OCI-M2 (cell line): ENCODE results near the gene DLL1.

Experiments
- DNase-seq: peaks from one replicate; lab custom pipeline; 2025; ENCODE audit not compliant: unreplicated experiment; lab: John Stamatoyannopoulos, UW

DLL1 gene

DNA sequence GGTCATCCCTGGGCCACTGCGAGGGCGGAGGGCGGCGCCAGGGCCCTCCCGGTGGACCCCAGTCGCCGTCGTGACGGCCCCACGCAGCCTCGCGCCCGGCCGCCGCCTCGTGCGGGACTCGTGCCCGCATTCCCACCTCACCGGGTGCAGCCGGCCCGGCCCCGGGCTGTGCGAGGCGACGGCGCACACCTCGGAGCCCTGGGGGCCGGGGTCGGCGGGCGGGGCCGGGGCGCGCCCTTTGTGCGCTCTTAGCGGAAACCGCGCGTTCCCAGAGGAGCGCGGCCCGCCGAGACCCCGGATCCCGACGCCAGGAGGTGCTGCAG, 5.5 kb upstream of the DLL1 start:
- DNase-seq: no peak

DNA sequence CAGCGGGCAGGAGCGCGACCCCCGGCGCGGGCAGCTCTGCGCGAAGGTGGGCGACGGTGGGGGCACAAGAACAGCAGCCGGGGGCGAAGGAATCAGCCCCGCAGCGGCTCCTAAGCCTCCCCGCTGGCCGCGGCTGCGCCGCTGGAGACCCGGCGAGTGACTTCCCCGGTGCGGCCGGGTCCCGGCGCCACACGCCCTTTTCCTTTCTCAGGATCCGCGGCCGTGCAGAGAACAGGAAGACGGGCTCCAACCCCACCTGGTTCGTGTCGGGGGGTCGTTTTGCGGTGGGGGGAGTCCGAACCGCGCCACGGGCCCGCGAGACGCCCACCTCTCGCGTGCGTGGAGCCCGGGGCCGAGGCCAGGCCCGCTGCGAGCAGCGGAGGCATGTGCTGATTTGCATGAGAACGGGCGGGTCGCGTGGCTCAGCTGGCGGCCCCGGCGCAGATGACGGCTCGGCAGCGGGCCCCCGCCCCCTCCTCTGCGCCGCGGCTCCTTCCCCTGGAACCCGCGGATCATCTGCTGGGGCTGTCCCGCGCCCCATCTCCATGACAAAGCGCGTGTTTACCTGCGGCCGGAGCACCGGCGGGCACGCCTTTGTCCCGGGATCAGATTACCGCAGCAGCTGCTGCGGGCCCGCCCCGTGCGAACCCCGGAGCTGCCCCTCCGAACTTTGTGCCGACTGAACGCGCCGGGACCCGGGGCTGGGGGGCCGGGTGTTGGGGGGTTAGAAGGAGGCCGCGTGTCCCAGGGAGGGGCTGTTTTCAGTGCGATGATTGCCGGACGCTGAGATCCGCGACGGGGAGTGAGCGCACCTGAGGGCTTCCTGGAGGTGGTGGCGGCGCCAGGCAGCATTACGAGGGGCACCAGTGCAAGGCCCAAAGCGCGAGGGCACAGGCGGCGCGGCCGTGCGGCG, 4.9 kb upstream of the DLL1 start:
- no peak for DNase-seq

DNA sequence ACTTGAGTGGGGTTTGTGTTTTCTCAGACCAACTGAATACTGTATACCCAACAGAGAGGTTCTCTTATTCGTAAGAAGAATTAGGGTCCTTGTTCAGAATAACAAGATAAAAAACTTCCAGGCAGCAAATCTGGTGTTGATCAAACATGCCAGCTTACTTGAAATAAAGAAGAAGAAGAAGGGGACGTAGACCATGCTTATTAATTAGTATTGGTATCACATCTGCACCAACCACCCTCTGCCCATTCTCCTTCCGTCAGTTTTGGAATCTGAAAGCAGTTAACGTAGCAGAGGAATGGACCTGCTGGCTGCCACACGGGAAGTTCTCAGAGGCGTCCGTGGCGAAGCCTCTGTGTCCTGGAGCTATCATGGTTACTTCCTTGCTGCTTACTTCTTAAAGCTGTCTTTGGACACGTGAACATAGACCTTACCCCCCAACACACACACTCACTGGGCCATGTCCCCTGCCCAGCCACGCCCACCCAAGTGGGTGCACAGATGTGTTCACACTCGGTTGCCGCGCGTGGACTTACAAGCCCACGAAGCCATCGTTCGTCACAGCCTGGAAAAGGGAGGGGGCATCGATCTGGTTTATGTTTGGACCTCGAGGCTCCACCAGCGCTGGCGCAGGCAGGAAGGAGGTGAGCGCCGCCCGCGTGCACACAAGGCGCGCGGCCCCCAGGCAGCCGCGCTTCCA, 4.1 kb upstream of the DLL1 start:
- no peak for DNase-seq

DNA sequence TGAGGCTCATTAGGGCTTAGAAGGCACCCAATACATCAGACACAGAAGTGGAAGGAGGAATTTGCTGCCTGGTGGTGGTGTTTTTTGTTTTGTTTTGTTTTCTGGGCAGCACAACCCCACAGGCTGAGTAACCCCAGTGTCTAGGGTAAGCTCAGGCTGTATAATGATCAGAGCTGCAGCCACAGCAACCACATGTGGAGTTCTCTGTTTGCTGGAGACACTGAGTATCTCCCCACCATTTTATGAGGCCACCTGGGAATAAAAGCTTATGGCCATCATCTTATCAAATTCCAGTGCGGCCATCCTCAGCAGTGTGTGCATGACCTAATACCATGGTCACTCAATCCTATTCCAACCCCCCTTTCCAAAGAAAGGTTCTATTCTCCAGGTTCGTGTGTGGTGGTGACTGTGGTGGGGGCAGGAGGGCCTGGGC, 3.4 kb upstream of the DLL1 start:
- DNase-seq: no peak

DNA sequence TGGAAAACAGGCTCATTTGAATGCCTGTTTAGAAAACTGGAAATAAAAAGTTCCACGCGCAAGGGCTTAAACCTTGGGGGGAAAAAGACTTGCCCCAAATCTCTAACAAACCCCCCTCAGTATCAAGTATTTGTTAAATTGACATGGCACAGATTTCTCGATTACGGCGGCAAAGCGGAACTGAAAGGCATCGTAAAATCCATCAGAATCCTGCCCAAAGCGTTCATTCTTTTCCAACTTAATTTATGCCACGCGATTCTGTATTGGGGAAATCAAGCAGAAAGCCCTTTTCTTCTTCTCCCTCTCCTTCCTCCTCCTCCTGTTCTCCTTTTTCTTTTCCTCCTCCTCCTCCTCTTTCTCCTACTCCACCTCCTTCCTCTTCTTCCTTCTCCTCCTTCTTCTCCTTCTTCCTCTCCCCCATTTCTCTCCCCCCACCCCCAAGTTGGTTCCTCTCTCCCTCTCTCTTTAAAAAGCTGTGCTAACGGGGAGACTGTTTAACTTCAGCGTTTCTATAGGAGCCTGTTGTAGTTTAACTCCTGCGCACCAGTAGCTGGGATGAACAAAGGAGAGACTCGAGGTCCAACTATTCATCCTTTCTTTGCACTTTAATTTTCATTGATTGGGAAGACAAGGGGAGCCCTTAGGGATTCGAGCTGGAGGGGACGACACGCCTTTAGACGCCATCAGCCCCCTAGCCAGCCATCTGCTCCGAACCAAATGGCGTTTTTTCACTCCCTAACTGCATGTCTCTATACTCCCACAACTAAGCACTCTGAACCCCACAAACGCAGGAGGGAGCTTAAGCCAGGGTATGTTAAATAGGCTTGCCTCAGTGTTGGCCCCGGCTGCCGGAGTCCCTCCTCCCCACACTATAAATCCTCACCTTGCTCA, 2.7 kb upstream of the DLL1 start:
- DNase-seq: no peak

DNA sequence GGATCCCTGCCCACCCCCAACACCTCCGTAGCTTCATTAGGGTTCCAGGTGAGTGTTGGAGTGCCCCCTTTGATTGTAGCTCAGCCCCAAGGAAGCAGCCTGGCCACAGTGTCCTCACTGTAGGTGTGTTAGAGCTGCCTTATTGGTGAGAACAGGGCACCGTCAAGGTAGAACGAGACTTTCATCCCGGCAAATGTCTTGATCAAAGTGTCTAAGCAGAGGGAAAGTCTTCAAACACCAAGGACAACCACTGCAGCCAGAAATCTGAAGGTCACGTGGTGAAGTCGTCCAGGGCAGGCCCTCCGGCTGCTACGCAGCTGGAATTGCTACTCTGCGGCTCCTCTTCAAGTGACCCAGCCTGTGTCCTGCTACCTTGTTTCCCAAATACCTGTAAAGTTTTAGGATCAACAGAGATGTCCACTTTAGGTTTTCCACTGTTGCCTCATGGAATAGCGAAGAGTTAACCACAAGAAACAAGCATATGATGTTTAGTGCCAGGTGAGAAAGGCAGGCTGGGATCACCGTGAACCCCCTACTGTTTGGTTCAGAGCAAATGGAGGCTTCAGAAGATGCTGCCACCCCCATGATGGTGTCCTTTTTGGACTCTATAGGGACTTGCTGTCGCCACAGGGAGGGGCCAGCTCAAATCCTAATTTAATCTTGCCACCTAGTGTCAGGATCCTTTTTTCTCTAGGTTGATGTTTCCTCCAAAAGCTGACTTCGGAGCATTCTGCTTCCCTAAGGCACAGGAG, 1.7 kb upstream of the DLL1 start:
- no peak for DNase-seq

DNA sequence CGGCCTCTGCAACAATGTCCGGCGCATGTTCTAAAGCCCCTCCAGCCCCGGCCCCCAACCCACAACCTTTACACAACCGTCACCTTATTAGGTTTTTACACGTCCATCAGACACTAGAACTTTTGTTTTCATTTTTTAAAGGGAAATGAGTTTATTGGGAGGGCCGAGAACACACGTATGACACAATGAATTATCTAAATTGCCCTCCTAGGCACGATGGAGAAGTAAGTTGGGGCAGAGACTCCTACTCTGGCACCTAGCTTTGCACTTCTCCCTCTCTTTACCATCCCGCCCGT, 1.2 kb upstream of the DLL1 start:
- DNase-seq: no peak

DNA sequence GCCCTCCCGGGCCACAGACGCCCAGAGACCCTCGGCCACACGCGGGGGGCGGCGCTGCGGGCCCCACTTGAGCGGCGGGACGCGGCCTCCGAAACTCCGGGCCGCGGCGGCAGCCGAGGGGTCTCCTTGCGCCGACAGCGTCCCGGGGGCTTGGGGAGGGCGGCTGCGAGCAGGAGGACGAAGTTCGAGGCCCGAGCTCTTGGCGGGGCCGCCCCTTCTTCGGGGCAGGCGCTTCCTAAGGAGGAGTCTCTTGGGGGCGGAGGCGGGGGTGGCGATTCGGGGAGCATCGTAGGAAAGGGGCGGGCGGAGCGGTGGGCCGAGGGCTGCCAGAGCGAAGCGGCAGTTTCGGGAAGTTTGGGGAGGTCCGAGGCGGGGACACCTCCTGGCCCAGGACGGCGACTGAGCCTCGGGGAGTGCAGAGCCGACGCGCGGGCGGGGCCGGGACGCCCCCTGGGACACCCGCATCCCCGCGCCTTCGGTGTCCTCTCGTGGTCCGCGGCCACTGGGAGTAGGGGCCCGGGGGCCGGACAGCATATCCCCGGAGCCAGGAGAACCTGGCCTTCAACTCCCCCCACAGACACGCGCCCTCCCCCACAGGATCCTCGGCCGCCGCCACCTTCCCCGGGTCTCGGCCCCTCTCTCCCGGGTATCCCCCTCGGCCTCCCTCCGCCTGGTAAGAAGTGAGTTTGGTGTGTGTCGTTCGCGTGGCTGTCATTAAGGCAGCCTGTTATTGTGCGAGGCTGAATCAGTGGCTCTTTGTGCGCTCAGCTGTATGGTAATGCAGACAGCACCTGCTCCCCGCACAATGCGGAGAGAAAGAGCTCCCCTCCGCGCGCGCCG, 613 bp upstream of the DLL1 start:
- DNase-seq: no peak

DNA sequence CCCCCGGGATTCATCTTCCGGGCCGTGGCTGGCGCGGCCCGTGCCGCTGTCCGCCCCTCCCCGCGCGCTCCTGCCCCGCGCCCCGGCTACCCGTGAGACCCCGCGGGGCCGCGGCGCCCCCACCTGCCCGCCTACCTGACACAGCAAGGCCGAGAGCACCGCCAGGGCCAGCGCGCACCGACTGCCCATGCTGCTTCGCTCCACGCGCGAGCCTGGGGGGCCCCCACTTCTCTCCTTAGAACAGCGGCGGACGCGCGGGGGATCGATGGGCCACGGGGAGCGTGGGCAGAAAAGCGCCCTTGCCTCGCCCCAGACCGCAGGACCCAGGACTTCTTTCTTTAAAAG, 955 bp downstream of the DLL1 start:
- DNase-seq: no peak

DNA sequence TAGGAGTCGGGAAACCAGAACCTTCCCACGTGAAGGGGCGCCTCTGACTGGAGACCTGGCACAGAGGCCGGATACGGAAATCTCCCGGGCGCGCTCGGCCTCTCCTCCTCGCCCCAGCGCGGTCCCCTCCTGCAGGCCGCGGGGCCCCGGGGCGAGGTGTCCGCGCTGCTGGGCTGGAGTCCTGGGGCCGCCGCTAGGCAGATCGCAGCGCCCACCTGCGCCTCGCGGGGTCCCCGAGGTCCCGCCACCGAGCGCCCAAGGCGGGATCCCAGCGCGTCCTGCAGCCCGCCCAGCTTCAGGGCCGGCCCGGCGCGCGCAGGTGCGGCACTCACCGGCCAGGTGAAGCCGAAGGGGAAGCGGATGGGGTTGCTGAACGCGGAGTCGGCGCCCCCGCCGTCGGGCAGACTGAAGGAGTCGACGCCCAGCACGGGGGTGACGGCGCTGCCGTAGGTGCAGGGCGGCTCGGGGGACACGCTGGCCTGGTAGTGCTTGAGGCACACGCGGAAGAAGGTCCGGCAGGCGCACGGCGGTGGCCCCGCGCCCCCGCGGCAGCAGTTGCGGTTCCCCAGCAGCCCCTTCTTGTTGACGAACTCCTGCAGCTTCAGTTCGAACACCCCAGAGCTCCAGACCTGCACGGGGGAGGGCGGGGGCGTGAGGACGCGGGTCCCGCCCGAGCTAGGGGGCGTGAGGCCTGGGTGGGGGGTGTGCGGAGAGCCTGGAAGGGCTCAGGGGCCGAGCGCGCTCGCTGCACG, 1.5 kb downstream of the DLL1 start:
- DNase-seq: no peak

DNA sequence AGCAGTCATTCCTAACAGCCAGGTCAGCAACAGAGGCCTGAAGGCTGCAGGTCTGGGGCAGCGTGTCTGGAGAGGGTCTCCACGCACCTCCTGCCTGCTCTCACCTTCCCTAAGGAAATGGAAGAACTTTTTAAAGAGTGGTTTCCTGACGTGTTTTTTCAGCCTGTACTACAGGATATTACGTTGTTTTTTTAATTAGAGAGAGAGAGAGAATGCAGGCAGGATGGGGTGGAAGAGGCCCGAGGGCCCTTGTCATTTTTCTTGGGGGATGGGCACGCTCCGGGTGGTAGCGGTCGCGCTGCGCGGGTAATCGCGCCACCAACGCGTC, 2.1 kb downstream of the DLL1 start:
- no peak for DNase-seq

DNA sequence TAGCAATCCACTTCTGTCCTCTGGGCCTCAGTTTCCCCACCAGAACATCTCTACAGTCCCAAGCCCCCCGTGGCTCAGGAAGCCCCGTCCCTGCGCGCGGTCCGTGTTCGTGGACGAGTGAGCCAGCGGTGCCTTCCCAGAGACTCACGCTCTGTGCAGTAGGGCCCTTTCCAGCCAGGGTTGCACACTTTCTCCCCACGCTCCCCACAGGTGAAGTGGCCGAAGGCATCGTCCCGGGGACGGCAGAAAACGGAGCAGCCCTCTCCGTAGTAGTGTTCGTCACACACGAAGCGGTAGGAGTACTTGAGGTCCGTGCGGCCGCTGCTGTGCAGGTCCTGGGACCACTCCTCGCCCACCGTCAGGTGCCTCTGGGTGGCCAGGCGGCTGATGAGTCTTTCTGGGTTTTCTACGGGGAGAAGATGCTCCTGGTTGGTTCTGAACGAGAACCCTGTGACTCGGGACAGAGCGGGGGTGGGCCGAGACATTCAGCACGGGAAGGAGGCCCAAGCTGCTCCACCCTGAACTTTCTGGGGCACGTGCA, 2.7 kb downstream of the DLL1 start:
- no peak for DNase-seq

DNA sequence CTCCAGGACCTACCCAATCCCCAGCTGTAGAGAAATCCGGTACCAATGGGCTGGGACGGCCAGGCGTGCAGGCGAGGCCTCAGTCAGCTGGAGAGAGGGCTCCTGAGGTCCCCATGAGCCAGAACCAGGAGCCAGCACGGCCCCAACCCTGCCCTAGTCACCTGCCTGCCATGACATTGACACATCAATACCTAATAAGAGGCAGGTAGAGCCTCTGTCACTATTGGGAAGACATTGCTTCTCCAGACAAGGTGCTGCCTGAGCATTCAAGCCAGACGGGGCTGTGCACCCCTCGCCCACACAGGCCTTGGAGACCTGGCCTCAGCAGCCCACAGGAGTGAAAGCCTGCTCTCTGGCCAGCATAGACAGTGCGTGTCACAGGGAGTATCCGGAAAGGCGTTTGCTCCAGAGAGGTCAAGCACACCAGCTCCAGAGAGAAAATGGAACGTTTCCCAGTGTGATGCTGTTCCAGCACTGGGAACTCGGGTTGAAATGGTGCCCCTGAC, 3.5 kb downstream of the DLL1 start:
- no peak for DNase-seq

DNA sequence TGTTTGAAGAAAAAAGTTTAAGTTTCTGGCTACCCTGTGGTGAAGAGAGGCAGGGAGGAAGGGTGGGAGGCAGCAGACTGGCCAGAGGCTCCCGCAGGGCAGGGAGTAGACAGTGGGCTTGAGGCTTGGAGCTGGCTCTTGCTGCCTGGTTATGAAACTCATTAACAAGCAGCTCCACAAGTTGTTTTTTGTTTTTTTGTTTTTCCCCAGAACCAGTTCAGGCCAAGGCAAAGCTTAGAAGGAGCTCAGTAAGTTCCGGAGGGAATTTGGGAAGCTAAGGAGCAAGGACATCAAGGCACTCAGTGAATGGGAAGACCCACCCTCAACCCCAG, 4.0 kb downstream of the DLL1 start:
- DNase-seq: no peak

DNA sequence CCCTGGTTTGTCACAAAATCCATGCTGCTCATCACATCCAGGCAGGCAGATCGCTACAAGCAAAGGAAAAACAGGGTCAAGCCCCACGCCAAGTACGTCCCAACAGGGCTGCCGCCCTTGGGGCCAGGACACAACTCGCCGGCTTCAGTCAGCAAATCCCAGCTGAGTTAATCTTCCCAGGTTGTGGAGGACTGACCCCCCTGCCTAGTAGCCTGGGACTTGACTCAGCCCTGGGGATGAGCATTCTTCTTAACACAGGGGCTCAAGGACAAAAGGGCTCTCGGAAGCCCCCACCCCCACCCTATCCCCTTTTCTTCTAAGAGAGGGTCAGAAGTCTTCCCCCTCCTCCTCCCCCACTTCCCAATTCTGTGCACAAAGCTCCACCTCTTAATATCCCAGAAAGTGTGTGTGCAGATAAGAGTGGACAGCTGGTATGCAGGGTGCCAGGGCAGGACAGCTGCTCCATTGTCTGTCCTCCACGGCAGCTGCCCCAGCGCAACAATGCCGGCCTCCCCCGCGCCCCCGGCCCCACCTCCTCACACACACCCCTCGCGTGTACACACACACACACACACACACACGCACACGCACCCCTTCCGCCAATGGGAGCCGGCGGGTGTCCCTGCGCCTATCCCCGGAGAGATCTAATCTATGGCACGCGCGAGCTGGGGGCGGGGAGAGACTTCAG, 4.5 kb downstream of the DLL1 start:
- DNase-seq: no peak

DNA sequence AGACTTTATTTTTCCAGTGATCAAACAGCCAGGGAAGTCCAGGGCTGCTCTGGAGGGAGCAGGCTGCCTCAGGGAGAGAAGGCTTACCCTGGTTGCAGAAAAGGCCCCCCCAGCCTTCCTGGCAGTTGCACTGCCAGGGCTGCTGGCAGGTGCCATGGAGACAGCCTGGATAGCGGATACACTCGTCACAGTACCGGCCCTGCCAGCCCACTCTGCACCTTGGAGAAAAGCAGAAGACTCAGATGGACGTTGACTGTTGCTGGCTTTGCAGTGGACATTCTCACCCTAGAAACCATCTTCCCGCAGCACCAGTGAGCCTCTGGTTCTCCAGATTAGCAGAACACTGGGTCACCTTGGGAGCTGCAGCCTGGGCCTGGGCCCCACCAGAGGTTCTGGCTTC, 5.4 kb downstream of the DLL1 start:
- no peak for DNase-seq

DNA sequence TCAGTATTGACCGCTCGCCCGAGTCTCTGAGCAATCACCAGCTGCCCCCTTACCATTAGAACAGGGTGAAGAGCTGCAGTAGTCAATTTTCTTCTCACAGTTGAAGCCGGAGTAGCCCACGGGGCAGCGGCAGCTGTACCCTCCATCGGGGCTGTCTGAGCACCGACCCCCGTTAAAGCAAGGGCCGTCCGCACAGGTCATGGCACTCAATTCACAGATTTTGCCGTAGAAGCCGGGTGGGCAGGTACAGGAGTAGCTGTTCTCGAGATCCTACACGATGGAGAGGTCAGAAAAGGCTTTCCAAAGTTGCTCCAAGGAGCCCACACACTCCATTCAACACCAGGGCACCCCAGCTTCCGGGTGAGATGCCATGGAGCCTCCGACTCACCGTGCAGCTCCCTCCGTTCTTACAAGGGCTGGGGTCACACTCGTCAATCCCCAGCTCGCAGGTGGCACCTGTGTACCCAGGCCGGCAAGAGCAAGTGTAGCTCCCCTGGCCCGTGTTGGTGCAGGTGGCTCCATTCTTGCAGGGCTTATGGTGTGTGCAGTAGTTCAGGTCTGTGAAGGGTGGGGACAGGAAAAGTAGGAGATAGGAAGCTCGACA, 5.9 kb downstream of the DLL1 start:
- DNase-seq: no peak

DNA sequence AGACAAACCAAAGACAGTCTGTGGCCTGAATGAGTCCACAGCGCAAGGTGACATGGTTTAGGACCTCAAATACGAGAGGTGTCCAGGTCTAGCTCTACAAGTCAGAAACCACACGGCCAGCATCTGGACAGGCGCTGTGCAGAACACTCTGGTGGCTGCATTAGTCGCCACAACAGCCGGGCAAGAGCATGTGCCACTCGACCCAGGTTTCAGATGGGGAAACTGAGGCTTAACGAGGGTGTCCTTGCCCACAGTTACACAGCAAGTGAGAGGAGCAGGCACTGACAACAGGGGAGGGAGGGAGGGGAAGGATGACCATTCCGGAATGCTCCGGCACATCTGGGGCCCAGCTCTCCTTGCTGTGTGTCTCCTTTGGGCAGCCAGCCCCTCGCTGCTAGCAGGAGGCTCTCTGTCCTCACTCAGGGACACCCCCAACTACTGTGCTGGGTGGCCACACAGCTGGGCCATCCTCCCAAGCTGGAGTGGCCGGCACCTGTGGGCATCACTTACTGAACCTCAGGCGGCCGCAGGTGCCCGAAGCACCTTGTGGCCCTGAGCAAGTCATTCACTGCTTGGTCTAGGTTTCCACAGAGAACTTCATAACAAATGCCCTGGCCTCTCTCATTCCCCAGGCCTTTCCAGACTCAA, 6.6 kb downstream of the DLL1 start:
- no peak for DNase-seq
